K562 (cell line): ENCODE data around the gene SFI1. TPM values are rescaled to one million over a fixed set of nuclear protein-coding genes. Genes with fewer than 3 reads are reported as not detected.

Experiments used
- ATAC-seq: fragments of 200-7000 bp; cut with Tn5 transposase; 3 replicates; pipeline ENCODE4 v1.9.1; 2020; ENCODE audit warnings: moderate library complexity
- BruUV-seq: library from RNA; stranded (reverse); fragments of 400-500 nt; replicated peaks from 2 replicates; lab custom pipeline; 2021; lab: Mats Ljungman, UMichigan
- CTCF ChIA-PET: fragments of 300-600 bp; formaldehyde crosslinking; extraction: SDS; loops from one replicate; lab custom pipeline; 2021; ENCODE audit warnings: low intra/inter-chr PET ratio; lab: Yijun Ruan, JAX
- POLR2A ChIA-PET: fragments of 300-600, 350-650 bp; sonication (Branson Sonifier 250); formaldehyde crosslinking; extraction: SDS; loops from one replicate; lab custom pipeline; 2021; ENCODE audit warnings: antibody characterized with exemption, inconsistent platforms; lab: Yijun Ruan, JAX
- DNase-seq, 4 experiments: peaks; one replicate each; pipeline versions ENCODE4 v3.0.0 to v3.0.0-alpha.2; 2011 to 2018; ENCODE audit warnings: low spot score in 3 of 4, mixed read lengths in 3 of 4; ENCODE audit errors: extremely low read depth in 1 of 4
- FAIRE-seq: peaks from 2 replicates; lab custom pipeline; 2011; peaks lifted over from hg19 to GRCh38; lab: Jason Lieb, UNC
- H2AFZ ChIP-seq: 2 replicates; pipeline ENCODE4 v1.6.0; 2011; ENCODE audit warnings: low read depth, low read length, control low read depth, inconsistent platforms
- H3K27ac ChIP-seq: fragments of 200-600 bp; 3 replicates; pipeline ENCODE4 v1.8.0; 2011; ENCODE audit warnings: low read depth, mild to moderate bottlenecking, control low read depth, inconsistent platforms, low read length, moderate library complexity, mixed read lengths; ENCODE audit errors: extremely low read depth
- H3K27me3 ChIP-seq, 2 experiments: fragments of 300-600 bp in 1 of 2; 2 replicates in 1 of 2; 3 replicates in 1 of 2; pipeline versions ENCODE4 v1.6.0 to v1.8.0; 2011; ENCODE audit warnings: inconsistent platforms in 2 of 2, low read length in 2 of 2, mild to moderate bottlenecking in 1 of 2, mixed read lengths in 1 of 2, moderate library complexity in 1 of 2; ENCODE audit not compliant: control insufficient read depth in 2 of 2, insufficient read depth in 2 of 2
- H3K36me3 ChIP-seq: fragments of 300-600 bp; 3 replicates; pipeline ENCODE4 v1.8.0; 2011; ENCODE audit warnings: mild to moderate bottlenecking, low read length, inconsistent platforms; ENCODE audit not compliant: control insufficient read depth, insufficient read depth
- H3K4me1 ChIP-seq, 2 experiments: fragments of 200-600 bp in 1 of 2; replicated peaks in 1 of 2; 2 replicates in 1 of 2; 3 replicates in 1 of 2; pipeline versions ENCODE4 v1.5.1 to v1.8.0; 2011; ENCODE audit warnings: inconsistent platforms in 2 of 2, low read length in 2 of 2, mild to moderate bottlenecking in 1 of 2, mixed read lengths in 1 of 2, moderate library complexity in 1 of 2; ENCODE audit not compliant: control insufficient read depth in 2 of 2, insufficient read depth in 2 of 2
- H3K4me2 ChIP-seq: 2 replicates; pipeline ENCODE4 v1.6.1; 2011; ENCODE audit warnings: low read length, control low read depth, inconsistent platforms, mixed read lengths; ENCODE audit not compliant: insufficient read depth
- H3K4me3 ChIP-seq: fragments of 200-600 bp; sonication (generic), shearing (Covaris generic); 2 replicates; pipeline ENCODE4 v1.5.1; 2016; ENCODE audit warnings: control low read depth, inconsistent platforms
- H3K79me2 ChIP-seq: fragments of 200-600 bp; 3 replicates; pipeline ENCODE4 v1.8.0; 2011; ENCODE audit warnings: low read length, inconsistent platforms; ENCODE audit not compliant: control insufficient read depth, insufficient read depth
- H3K9ac ChIP-seq, 2 experiments: 2 replicates each; pipeline versions ENCODE4 v1.6.0 to v1.6.1; 2011; ENCODE audit warnings: low read depth in 2 of 2, low read length in 2 of 2, control low read depth in 1 of 2, inconsistent platforms in 1 of 2, mild to moderate bottlenecking in 1 of 2, mixed read lengths in 1 of 2; ENCODE audit not compliant: insufficient read depth in 1 of 2
- H3K9me1 ChIP-seq: one replicate; pipeline ENCODE4 v1.6.0; 2011; ENCODE audit warnings: inconsistent platforms, mild to moderate bottlenecking, low read length, moderate library complexity; ENCODE audit not compliant: control insufficient read depth, insufficient read depth
- H3K9me3 ChIP-seq: replicated peaks from 2 replicates; pipeline ENCODE4 v1.5.1; 2011; ENCODE audit warnings: low read depth, low read length, inconsistent platforms; ENCODE audit not compliant: control insufficient read depth, insufficient read depth
- H4K20me1 ChIP-seq: replicated peaks from 2 replicates; pipeline ENCODE4 v1.6.1; 2011; ENCODE audit warnings: low read length, inconsistent platforms, mixed read lengths; ENCODE audit not compliant: control insufficient read depth, insufficient read depth
- NR2C1 ChIP-seq, 2 experiments: fragments of 450-650 bp; IDR thresholded peaks; 2 replicates each; pipeline ENCODE4 v1.6.1; 2017; ENCODE audit warnings: mild to moderate bottlenecking in 2 of 2, antibody characterized with exemption in 1 of 2, inconsistent platforms in 1 of 2, missing compliant biosample characterization in 1 of 2, missing genetic modification characterization in 1 of 2
- POU5F1 ChIP-seq: fragments of 150-350 bp; IDR thresholded peaks from 2 replicates; pipeline ENCODE4 v1.6.1; 2014; ENCODE audit warnings: borderline replicate concordance, low read length, low read depth, mild to moderate bottlenecking; ENCODE audit not compliant: partially characterized antibody
- SMAD2 ChIP-seq: fragments of 150-350 bp; IDR thresholded peaks from 2 replicates; pipeline ENCODE4 v1.6.1; 2014; ENCODE audit warnings: low read depth, mild to moderate bottlenecking, low read length
- ZNF695 ChIP-seq: fragments of 450-650 bp; formaldehyde crosslinking; IDR thresholded peaks from 2 replicates; pipeline ENCODE4 v1.4.0; 2020; ENCODE audit warnings: mild to moderate bottlenecking, moderate library complexity
- WGBS: fragments of 100-300 bp; shearing (Covaris generic); methylation state at CpG from one replicate; pipeline ENCODE4 v1.1.6; 2016; ENCODE audit warnings: low coverage, mixed read lengths; ENCODE audit not compliant: insufficient coverage; ENCODE audit errors: missing lambda C conversion rate; 5-methylcytosine and 5-hydroxymethylcytosine counted together
- in situ Hi-C: fragments of 300-500 bp; cut with MboI; formaldehyde crosslinking; loops from 4 replicates; pipeline ENCODE4 v1.15.0; 2018; ENCODE audit warnings: inconsistent platforms, mixed read lengths
- intact Hi-C: fragments of 100-400 bp; cut with micrococcal nuclease; formaldehyde crosslinking; loops from 2 replicates; pipeline ENCODE4 v1.14.2; 2022
- polyA plus RNA-seq, 8 experiments: library from polyadenylated mRNA; depleted of rRNA in 4 of 8; stranded (reverse) in 5 of 8; unstranded in 3 of 8; fragments of >200 nt; fragmentation: Nextera tagmentation in 2 of 8; fragmentation: Illumina TruSeq in 1 of 8; extraction: Ambion mirVana in 2 of 8; extraction: Trizol in 1 of 8; gene quantifications; 2 replicates each; pipeline versions ENCODE4 v1.2.1 to v1.2.3, GENCODE V29; 2011 to 2014; ENCODE audit warnings: inconsistent platforms in 1 of 8, missing spikeins in 1 of 8
- total RNA-seq, 7 experiments: library from RNA; depleted of rRNA in 6 of 7; stranded (reverse); fragments of >200 nt in 6 of 7; fragmentation: Illumina TruSeq in 2 of 7; extraction: Trizol in 2 of 7; gene quantifications; 2 replicates each; pipeline versions ENCODE4 v1.2.1 to v1.2.3, GENCODE V29; 2011 to 2021; ENCODE audit warnings: low replicate concordance in 1 of 7

Gene SFI1
- total and polyA plus RNA-seq, 9 of the 15 experiments (the other 6 are each of a cell fraction or from before 2014, with no cell fraction given): 3.0 to 25.6 (median 14.1) TPM

GRCh38 chr22:31610611-31611010, 114.3 kb downstream of the SFI1 start:
- Histone ChIP-seq H3K9me3 (no peaks in the 10 kb centered on the region), H3K4me2 (no peak overlapping the region), H2AFZ (no peak overlapping the region), H3K4me3 (no peak overlapping the region), H3K36me3 (peaks cover 3% of the 10 kb centered on the region; the same call in 1 of the 3 replicates), H3K9ac (no peak overlapping the region), H3K4me1 (peaks cover 2 to 31% of the 10 kb centered on the region in 2 experiments; a peak in 3 of 5 replicates), H3K27me3 (no peaks in the 10 kb centered on the region), H4K20me1 (no peaks in the 10 kb centered on the region), H3K27ac (no peak overlapping the region), H3K79me2 (no peaks in the 10 kb centered on the region), H3K9me1 (no peaks in the 10 kb centered on the region)
- no TSS peak for BruUV-seq
- ATAC-seq (no peak), FAIRE-seq (no peak), DNase-seq (no peak)
- ChIA-PET CTCF (no interaction called here), POLR2A (interaction anchor here (0.7 kb wide), 1 partner anchor 1638 kb away, joined by 3 read pairs; no protein-coding TSS in a partner anchor)
- in situ Hi-C loops (no loop called here), intact Hi-C loops (no loop called here)
- TF ChIP-seq SMAD2 (no peak), ZNF695 (CRISPR knock-in tag) (no peak), NR2C1 (IDR thresholded peaks at IDR 0.05) (no peak), NR2C1 (tag; IDR thresholded peaks at IDR 0.05) (no peak), POU5F1 (no peak)
- WGBS: 50% methylated on average over 2 of the region's 6 CpGs
